Hepatocyte (in vitro differentiated cells): ENCODE measurements around the gene TECPR1. TPM values are rescaled to one million over a fixed set of nuclear protein-coding genes. Genes with fewer than 3 reads are reported as not detected.

Experiments used
- DNase-seq: peaks from one replicate; pipeline ENCODE4 v3.0.0-alpha.2; 2016; ENCODE audit warnings: low spot score
- H2AFZ ChIP-seq: fragments of 200-600 bp; sonication (generic); 2 replicates; pipeline ENCODE4 v1.6.0; 2016; ENCODE audit warnings: antibody characterized with exemption, mild to moderate bottlenecking
- H3K27ac ChIP-seq: fragments of 200-600 bp; sonication (generic); 2 replicates; pipeline ENCODE4 v1.5.1; 2016; ENCODE audit warnings: mild to moderate bottlenecking
- H3K27me3 ChIP-seq: fragments of 200-600 bp; sonication (generic); 2 replicates; pipeline ENCODE4 v1.6.1; 2016
- H3K36me3 ChIP-seq: fragments of 200-600 bp; sonication (generic); replicated peaks from 2 replicates; pipeline ENCODE4 v1.5.1; 2016; ENCODE audit warnings: low read depth; ENCODE audit not compliant: insufficient read depth
- H3K4me1 ChIP-seq: fragments of 200-600 bp; sonication (generic); 2 replicates; pipeline ENCODE4 v1.5.1; 2016; ENCODE audit warnings: mild to moderate bottlenecking, moderate library complexity; ENCODE audit not compliant: insufficient read depth
- H3K4me2 ChIP-seq: fragments of 200-600 bp; sonication (generic); 2 replicates; pipeline ENCODE4 v1.6.0; 2016
- H3K4me3 ChIP-seq: fragments of 200-600 bp; sonication (generic); 2 replicates; pipeline ENCODE4 v1.5.1; 2016; ENCODE audit warnings: mild to moderate bottlenecking
- H3K79me2 ChIP-seq: fragments of 200-600 bp; sonication (generic); 2 replicates; pipeline ENCODE4 v1.6.0; 2017; ENCODE audit warnings: mild to moderate bottlenecking
- H3K9me2 ChIP-seq: fragments of 200-600 bp; sonication (generic); replicated peaks from 2 replicates; pipeline ENCODE4 v1.6.0; 2017; ENCODE audit warnings: mild to moderate bottlenecking; ENCODE audit not compliant: insufficient read depth
- H3K9me3 ChIP-seq: fragments of 200-600 bp; sonication (generic); 2 replicates; pipeline ENCODE4 v1.5.1; 2016; ENCODE audit warnings: low read depth, mild to moderate bottlenecking
- H4K20me1 ChIP-seq: fragments of 200-600 bp; sonication (generic); 2 replicates; pipeline ENCODE4 v1.6.0; 2016; ENCODE audit warnings: mild to moderate bottlenecking; ENCODE audit not compliant: insufficient read depth, poor library complexity, severe bottlenecking
- EZH2 ChIP-seq: fragments of 200-600 bp; sonication (generic); IDR thresholded peaks from 2 replicates; pipeline ENCODE4 v1.6.1; 2016; ENCODE audit warnings: antibody characterized with exemption, mild to moderate bottlenecking, borderline replicate concordance
- EZH2phosphoT487 ChIP-seq: fragments of 200-600 bp; sonication (generic); IDR thresholded peaks from one replicate; pipeline ENCODE4 v1.6.1; 2018; ENCODE audit warnings: antibody characterized with exemption, mild to moderate bottlenecking, low read depth, moderate library complexity; ENCODE audit not compliant: unreplicated experiment, severe bottlenecking
- WGBS: methylation state at CpG from one replicate; pipeline ENCODE4 v1.1.6; 2016; ENCODE audit warnings: low lambda C conversion rate; ENCODE audit errors: missing lambda C conversion rate; 5-methylcytosine and 5-hydroxymethylcytosine counted together
- polyA plus RNA-seq: library from polyadenylated mRNA; unstranded; fragments of >200 nt; fragmentation: Nextera tagmentation; extraction: Ambion mirVana; gene quantifications from 2 replicates; pipeline ENCODE4 v1.2.1, GENCODE V29; 2016
- total RNA-seq: library from RNA; depleted of rRNA; stranded (reverse); fragments of >200 nt; gene quantifications from 2 replicates; pipeline ENCODE4 v1.2.3, GENCODE V29; 2014
- TF ChIP-seq, protein P1 (sequence below): fragments of 200-600 bp; sonication (generic); IDR thresholded peaks from 2 replicates; pipeline ENCODE4 v1.5.1; 2016; ENCODE audit warnings: antibody characterized with exemption, mild to moderate bottlenecking; ENCODE audit not compliant: poor library complexity

The TECPR1 gene
- total and polyA plus RNA-seq, 2 experiments from 2014 or later: 9.8 to 10.7 TPM

DNA sequence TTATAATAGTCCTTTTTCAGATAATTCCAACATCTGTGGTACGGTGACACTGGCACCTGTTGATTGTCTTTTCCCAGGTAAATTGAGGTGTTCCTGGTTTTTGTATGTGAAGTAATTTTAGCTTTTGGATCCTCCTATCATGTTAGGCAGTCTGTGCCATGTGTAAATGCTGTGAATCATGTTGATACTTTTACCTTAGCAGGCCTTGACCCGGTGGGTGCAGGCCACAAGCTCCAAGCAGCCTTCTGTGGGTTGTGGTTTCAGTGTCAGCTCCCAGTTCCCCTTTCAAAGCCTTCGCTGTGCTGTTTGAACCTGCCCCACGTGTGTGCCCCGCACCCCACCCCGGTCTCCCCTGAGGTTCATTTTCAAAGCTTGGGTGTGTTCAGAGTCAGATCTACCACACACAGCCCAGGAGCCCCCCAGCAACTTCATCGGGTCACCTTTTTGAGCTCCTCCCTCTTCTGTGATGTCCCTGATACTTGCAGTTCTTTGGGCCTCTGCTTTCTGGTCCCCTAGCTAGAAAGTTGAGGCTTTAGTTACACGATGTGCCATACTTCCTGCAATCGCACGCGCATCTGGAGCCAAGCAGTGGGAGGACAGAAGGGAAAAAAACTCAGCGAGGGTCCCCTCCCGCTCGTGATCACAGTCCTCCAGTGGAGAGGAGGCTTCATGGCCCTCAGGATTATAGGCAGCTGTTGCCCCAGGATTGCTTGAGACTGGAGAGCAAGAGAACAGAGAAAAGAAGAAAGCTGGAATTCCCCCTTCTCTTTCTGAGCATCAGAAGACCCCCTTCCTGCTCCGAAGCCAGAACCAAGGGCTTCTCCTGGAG is 49.5 kb downstream of the TECPR1 start:
- 94% methylated on average over 15 of the region's 15 CpGs for WGBS
- Histone ChIP-seq H4K20me1 (no peaks in the 10 kb centered on the region), H3K27me3 (no peaks in the 10 kb centered on the region), H3K4me3 (no peak overlapping the region), H3K36me3 (no peaks in the 10 kb centered on the region), H3K9me3 (no peaks in the 10 kb centered on the region), H3K27ac (no peak overlapping the region), H3K4me2 (no peak overlapping the region), H3K4me1 (no peaks in the 10 kb centered on the region), H3K9me2 (no peaks in the 10 kb centered on the region), H3K79me2 (peaks cover 14% of the 10 kb centered on the region), H2AFZ (no peak overlapping the region)
- TF ChIP-seq EZH2: no peak
- TF ChIP-seq EZH2phosphoT487: no peak
- TF ChIP-seq, protein P1, sequence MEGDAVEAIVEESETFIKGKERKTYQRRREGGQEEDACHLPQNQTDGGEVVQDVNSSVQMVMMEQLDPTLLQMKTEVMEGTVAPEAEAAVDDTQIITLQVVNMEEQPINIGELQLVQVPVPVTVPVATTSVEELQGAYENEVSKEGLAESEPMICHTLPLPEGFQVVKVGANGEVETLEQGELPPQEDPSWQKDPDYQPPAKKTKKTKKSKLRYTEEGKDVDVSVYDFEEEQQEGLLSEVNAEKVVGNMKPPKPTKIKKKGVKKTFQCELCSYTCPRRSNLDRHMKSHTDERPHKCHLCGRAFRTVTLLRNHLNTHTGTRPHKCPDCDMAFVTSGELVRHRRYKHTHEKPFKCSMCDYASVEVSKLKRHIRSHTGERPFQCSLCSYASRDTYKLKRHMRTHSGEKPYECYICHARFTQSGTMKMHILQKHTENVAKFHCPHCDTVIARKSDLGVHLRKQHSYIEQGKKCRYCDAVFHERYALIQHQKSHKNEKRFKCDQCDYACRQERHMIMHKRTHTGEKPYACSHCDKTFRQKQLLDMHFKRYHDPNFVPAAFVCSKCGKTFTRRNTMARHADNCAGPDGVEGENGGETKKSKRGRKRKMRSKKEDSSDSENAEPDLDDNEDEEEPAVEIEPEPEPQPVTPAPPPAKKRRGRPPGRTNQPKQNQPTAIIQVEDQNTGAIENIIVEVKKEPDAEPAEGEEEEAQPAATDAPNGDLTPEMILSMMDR: no peak
- no peak for DNase-seq

DNA sequence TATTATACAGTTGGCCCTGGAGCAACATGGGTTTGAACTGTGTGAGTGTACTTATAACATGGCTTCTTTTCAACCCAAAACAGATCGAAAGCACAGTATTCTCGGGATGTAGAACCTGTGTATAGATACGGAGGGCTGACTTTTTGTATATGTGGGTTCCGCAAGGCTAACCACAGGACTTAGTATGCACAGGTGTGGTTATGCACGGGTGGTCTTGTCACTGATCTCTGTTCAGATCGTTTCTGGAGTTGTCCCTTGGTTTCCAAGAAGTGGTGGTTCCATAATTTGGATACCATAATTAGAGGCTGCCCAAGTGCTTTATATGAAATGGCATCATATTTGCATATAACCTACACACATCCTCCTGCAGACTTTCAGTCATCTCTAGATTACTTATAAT is 51.7 kb downstream of the TECPR1 start:
- H3K9me2 ChIP-seq: no peaks in the 10 kb centered on the region
- no peak for TF ChIP-seq EZH2phosphoT487
- no peak for TF ChIP-seq EZH2
- TF ChIP-seq, protein P1: no peak
- no peaks in the 10 kb centered on the region for H4K20me1 ChIP-seq
- WGBS: 94% methylated on average over 6 of the region's 6 CpGs
- H3K4me1 ChIP-seq: no peaks in the 10 kb centered on the region
- H3K79me2 ChIP-seq: peaks cover 14% of the 10 kb centered on the region
- H3K27me3 ChIP-seq: no peaks in the 10 kb centered on the region
- H3K27ac ChIP-seq: no peak overlapping the region
- no peak overlapping the region for H3K4me3 ChIP-seq
- no peak for DNase-seq
- H2AFZ ChIP-seq: no peak overlapping the region
- H3K9me3 ChIP-seq: no peaks in the 10 kb centered on the region
- H3K4me2 ChIP-seq: no peak overlapping the region
- H3K36me3 ChIP-seq: no peaks in the 10 kb centered on the region

DNA sequence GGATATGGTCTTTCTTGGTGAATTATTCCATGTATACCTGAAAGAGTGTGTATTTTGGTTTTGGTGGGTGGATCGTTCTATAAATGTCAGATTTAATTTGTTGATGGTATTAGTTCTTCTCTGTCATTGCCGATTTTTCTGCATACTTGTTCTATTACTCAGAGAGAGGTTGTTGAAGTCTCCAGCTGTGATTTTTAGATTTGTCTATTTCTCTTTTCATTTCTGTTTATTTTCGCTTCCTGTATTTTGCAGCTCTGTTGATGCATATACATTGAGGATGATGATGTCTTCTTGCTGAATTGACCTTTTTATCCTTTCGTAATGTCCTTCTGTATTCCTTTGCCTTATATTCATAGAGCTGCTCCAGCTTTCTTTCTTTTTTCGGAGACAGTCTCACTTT is 52.9 kb downstream of the TECPR1 start:
- Histone ChIP-seq H2AFZ (no peak overlapping the region), H3K9me2 (no peaks in the 10 kb centered on the region), H3K27ac (no peak overlapping the region), H3K27me3 (no peaks in the 10 kb centered on the region), H3K79me2 (peaks cover 14% of the 10 kb centered on the region), H3K4me2 (no peak overlapping the region), H4K20me1 (no peaks in the 10 kb centered on the region), H3K4me3 (no peak overlapping the region), H3K36me3 (no peaks in the 10 kb centered on the region), H3K4me1 (no peaks in the 10 kb centered on the region), H3K9me3 (no peaks in the 10 kb centered on the region)
- 93% methylated on average over 5 of the region's 5 CpGs for WGBS
- TF ChIP-seq, protein P1: no peak
- TF ChIP-seq EZH2phosphoT487 (no peak), EZH2 (no peak)
- no peak for DNase-seq
